IMR-90 (cell line): ENCODE data around the gene CFDP1.
A peak's percentile ranks its signal among the peaks of the same experiment; 100 is the strongest.

ENCODE experiments used
- BHLHE40 ChIP-seq: fragments of 150-350 bp; IDR thresholded peaks from 2 replicates; pipeline ENCODE4 v1.6.1; 2016; ENCODE audit warnings: mild to moderate bottlenecking, low read depth, low read length
- CHD1 ChIP-seq: IDR thresholded peaks from 2 replicates; pipeline ENCODE4 v1.6.1; 2012; ENCODE audit warnings: low read depth, low read length, improper control_type of control experiment
- MAFK ChIP-seq: IDR thresholded peaks from 2 replicates; pipeline ENCODE4 v1.6.1; 2012; ENCODE audit warnings: low read depth, low read length, improper control_type of control experiment
- NFE2L2 ChIP-seq: fragments of 150-350 bp; IDR thresholded peaks from 2 replicates; pipeline ENCODE4 v1.6.1; 2016; ENCODE audit warnings: low read depth, mild to moderate bottlenecking, low read length
- POLR2A ChIP-seq: IDR thresholded peaks from 2 replicates; pipeline ENCODE4 v1.6.1; 2012; ENCODE audit warnings: mild to moderate bottlenecking, low read depth, low read length
- RAD21 ChIP-seq: IDR thresholded peaks from 2 replicates; pipeline ENCODE4 v1.6.1; 2012; ENCODE audit warnings: low read length, improper control_type of control experiment
- RCOR1 ChIP-seq: IDR thresholded peaks from 2 replicates; pipeline ENCODE4 v1.6.1; 2012; ENCODE audit warnings: mild to moderate bottlenecking, low read length, improper control_type of control experiment; ENCODE audit not compliant: insufficient replicate concordance
- RFX5 ChIP-seq: IDR thresholded peaks from 2 replicates; pipeline ENCODE4 v1.8.0; 2012; ENCODE audit warnings: low read depth, mild to moderate bottlenecking, low read length, moderate library complexity
- SMC3 ChIP-seq: fragments of 150-350 bp; IDR thresholded peaks from 2 replicates; pipeline ENCODE4 v1.6.1; 2016; ENCODE audit warnings: low read depth, mild to moderate bottlenecking, antibody characterized with exemption, low read length, moderate library complexity
- TF ChIP-seq, protein P1 (sequence below): conservative IDR thresholded peaks from 2 replicates; pipeline ENCODE4 v1.5.1; 2012; ENCODE audit warnings: mild to moderate bottlenecking, low read depth, low read length, improper control_type of control experiment

DNA sequence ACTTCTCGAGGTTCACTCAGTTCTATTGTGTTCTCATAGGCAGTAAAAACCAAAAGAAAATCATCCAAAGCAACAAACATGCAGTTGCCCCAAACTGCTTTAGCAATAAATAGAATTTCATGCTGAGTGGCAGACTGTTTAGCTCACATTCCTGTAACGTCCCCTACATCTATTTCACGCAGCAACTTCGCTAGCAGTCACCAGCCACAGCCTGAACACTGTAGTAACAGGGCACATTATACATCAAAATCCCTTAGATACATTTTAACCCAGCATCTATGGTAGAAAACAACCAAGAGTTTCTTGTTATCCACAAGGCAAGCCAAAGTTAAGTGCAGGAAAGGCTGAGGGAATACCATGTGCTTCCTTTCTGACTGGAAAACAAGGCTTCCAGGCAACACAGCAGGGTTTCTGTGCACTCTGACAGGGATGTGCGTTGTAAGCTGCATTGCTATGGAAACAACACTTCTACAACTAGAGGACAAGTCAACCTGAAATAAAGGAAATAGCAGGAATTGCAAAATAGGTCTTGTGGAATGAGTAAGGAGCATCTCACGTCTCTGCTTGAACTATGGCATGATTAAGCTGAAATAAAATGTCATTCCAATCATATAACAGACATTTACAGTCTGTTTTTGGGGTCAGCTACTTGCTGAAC lies 55.4 kb downstream of the CFDP1 start:
- TF ChIP-seq NFE2L2 (peak; percentile 44; the same call in 1 of the 2 replicates), POLR2A (no peak), RCOR1 (no peak), BHLHE40 (peak; percentile 20; the same call in 1 of the 2 replicates), MAFK (peak; percentile 25; the same call in 1 of the 2 replicates), RAD21 (peak; percentile 27; the same call in 1 of the 2 replicates), SMC3 (0 out of 2 replicates have a peak, but pooled peaks have one; percentile 5), RFX5 (no peak), CHD1 (no peak)
- TF ChIP-seq, protein P1, sequence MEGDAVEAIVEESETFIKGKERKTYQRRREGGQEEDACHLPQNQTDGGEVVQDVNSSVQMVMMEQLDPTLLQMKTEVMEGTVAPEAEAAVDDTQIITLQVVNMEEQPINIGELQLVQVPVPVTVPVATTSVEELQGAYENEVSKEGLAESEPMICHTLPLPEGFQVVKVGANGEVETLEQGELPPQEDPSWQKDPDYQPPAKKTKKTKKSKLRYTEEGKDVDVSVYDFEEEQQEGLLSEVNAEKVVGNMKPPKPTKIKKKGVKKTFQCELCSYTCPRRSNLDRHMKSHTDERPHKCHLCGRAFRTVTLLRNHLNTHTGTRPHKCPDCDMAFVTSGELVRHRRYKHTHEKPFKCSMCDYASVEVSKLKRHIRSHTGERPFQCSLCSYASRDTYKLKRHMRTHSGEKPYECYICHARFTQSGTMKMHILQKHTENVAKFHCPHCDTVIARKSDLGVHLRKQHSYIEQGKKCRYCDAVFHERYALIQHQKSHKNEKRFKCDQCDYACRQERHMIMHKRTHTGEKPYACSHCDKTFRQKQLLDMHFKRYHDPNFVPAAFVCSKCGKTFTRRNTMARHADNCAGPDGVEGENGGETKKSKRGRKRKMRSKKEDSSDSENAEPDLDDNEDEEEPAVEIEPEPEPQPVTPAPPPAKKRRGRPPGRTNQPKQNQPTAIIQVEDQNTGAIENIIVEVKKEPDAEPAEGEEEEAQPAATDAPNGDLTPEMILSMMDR: no peak
